Measurements from ENCODE around the gene CPAMD8.

CPAMD8 gene

DNA sequence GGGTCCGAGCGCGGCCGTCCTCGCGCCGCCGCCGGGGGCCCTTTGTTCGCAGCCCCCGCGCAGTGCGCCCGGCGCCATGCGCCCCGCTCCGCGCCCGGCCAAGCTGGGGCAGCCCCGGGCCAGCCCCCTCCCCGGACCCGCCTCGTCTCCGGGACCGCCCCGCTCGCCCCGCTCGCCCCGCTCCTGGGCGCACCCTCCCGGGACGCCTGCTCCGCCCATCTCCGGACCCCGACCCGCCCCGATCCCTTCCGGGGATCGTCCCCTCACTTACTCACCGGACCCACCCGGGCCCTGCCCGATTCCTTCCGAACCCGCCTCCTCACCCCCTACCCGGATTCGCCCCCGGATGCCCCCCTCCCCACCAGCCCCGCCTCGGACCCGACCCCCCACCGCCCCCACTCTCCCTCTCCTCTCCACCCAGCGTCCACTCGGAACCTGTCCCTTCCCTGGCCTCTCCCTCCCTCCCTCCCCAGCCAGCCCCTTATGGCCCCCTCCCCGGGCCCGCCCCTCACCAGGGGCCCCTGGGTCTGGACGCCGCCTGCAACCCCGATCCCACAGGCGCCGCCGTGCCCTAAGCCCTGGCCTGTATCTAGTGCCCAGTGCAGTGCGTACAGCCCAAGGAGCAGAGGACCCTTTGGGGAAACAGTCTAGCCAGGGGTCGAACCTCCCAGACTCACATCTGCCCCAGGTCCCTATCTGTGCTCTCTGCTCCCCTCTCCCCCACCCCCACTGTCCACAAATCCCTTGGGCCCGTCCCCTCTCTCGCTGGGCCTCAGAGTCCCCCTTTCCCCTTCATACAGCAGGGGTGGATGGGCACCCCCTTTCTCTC lies at the start of gene CPAMD8:
TSS of gene CPAMD8 (minus strand) at position 105 of the 829 bp plus-strand sequence. CDS start 168 bp downstream, outside the sequence.
- Histone ChIP-seq H3K4me3 (ENCODE audit: low read length in 2 of 2) (peak within 1 kb of the TSS in 1 of 2 donors; percentile 15), H3K27ac (ENCODE audit: low read depth in 2 of 2, low read length in 2 of 2) (no peak within 1 kb of the TSS)

DNA sequence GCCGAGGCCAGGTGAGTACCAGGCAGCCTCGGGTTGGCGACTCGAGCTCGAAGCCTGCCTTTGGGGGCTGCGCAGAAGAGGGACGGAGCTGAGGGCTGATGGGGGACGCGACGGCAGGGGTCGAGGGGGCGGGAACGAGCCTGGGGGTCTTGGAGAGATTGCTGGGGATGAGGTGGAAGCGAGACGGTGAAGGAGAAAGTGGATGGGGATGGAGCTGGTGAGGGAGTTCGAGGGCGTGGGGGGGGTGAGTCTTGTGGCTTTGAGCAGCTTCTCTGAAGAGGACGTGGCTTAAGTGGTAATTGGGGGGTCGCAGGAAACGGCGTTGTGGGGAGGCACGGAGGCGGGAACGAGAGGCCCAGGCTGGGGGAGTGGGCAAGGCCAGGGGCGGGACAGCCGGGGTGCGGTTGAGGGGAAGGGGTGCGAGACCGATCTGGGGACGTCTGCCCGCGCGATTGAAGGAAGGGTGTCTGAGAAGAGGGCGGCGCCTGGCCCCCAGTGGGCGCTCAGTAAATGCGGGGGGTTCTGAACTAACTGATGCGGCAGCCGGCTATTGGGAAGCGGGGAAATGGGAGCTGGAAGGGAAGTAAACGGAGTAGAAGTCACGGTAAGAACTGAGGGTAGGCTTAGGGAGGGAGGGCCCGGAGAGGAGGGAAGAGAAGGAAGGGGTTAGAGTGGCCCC lies 49.4 kb upstream of the CPAMD8 start:
- Histone ChIP-seq H3K9ac (ENCODE audit: low read depth in 1 of 2, low read length in 2 of 2) (peak overlapping the region; percentile 79 to 83), H3K27ac (ENCODE audit: low read depth in 2 of 2, low read length in 2 of 2) (peak overlapping the region; percentile 89), H3K4me3 (ENCODE audit: low read length in 2 of 2) (peak overlapping the region; percentile 85 to 97), H3K27me3 (ENCODE audit: control insufficient read depth in 2 of 2, insufficient read depth in 2 of 2, low read length in 2 of 2) (no peaks in the 10 kb centered on the region), H3K36me3 (ENCODE audit: control insufficient read depth in 2 of 2, insufficient read depth in 2 of 2, low read length in 2 of 2) (peaks cover 3 to 16% of the 10 kb centered on the region in 2 donors), H3K9me3 (ENCODE audit: control insufficient read depth in 2 of 2, low read length in 2 of 2) (no peaks in the 10 kb centered on the region), H3K4me1 (ENCODE audit: control insufficient read depth in 2 of 2, insufficient read depth in 2 of 2, low read length in 2 of 2) (peaks cover 27 to 34% of the 10 kb centered on the region in 2 donors)

More for the DNA sequence above, at the start of gene CPAMD8:
- no peak within 1 kb of the TSS for H3K9ac ChIP-seq (ENCODE audit: low read depth in 1 of 2, low read length in 2 of 2)
- peaks cover 0 to 4% of the 10 kb centered on the region in 2 donors for H3K9me3 ChIP-seq (ENCODE audit: control insufficient read depth in 2 of 2, low read length in 2 of 2)
- peaks cover 17 to 26% of the 10 kb centered on the region in 2 donors for H3K27me3 ChIP-seq (ENCODE audit: control insufficient read depth in 2 of 2, insufficient read depth in 2 of 2, low read length in 2 of 2)
- peaks cover 4 to 5% of the 10 kb centered on the region in 2 donors for H3K4me1 ChIP-seq (ENCODE audit: control insufficient read depth in 2 of 2, insufficient read depth in 2 of 2, low read length in 2 of 2)
- H3K36me3 ChIP-seq (ENCODE audit: control insufficient read depth in 2 of 2, insufficient read depth in 2 of 2, low read length in 2 of 2): no peaks in the 10 kb centered on the region

DNA sequence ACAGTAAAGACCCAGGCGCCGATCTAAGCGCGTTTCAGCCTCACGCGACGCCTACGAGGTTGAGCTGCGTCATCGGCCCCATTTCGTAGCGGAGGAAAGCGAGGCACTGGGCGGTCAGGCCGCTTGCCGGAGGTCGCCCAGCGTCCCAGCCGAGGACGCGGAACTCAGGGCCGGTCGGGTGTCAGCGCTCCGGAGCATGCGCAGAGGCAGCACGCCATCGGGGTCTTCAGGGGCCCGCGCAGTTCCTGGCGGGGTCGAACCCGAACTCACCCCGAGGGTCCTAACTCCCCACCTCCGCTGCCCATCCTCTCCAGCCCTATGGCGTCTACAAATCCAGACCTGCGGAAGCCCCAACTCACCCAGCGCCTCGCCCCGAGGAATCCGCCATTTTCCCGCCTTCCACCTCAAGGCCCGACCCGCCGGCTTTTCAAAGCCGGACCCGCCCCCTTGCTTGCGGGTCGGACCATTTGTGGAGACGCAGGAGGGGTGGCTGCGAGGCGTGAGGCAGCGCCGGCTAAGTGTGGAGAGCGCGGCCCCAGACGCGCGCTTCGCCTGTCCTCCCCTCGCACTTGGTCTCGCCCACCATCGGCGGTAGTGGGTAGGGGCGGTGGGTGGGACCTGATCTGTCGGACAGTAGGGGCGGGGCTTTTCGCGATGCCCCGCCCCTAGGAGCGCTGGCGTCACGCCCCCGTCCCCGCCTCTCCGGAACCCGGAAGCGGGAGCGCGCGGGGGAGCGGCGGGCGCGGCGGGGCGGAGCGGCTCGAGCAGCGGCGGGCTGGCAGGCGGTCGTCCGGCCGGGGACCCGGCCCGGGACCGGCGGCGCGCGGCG lies 48.6 kb upstream of the CPAMD8 start, which contains the start of the genes HAUS8 and MYO9B:
TSS of gene HAUS8 (minus strand) at position 418 of the 829 bp plus-strand sequence. CDS start at position 388, 30 bp downstream.
TSS of gene MYO9B (plus strand) at position 743 of the 829 bp plus-strand sequence. CDS start 25,941 bp downstream, outside the sequence.
- H3K27ac ChIP-seq (ENCODE audit: low read depth in 2 of 2, low read length in 2 of 2): peak within 1 kb of the TSS; percentile 89
- H3K4me3 ChIP-seq (ENCODE audit: low read length in 2 of 2): peak within 1 kb of the TSS; percentile 96 to 97
- peaks cover 4 to 22% of the 10 kb centered on the region in 2 donors for H3K36me3 ChIP-seq (ENCODE audit: control insufficient read depth in 2 of 2, insufficient read depth in 2 of 2, low read length in 2 of 2)
- H3K4me1 ChIP-seq (ENCODE audit: control insufficient read depth in 2 of 2, insufficient read depth in 2 of 2, low read length in 2 of 2): peaks cover 25 to 32% of the 10 kb centered on the region in 2 donors
- no peaks in the 10 kb centered on the region for H3K27me3 ChIP-seq (ENCODE audit: control insufficient read depth in 2 of 2, insufficient read depth in 2 of 2, low read length in 2 of 2)
- H3K9ac ChIP-seq (ENCODE audit: low read depth in 1 of 2, low read length in 2 of 2): peak within 1 kb of the TSS; percentile 93 to 96
- no peaks in the 10 kb centered on the region for H3K9me3 ChIP-seq (ENCODE audit: control insufficient read depth in 2 of 2, low read length in 2 of 2)

DNA sequence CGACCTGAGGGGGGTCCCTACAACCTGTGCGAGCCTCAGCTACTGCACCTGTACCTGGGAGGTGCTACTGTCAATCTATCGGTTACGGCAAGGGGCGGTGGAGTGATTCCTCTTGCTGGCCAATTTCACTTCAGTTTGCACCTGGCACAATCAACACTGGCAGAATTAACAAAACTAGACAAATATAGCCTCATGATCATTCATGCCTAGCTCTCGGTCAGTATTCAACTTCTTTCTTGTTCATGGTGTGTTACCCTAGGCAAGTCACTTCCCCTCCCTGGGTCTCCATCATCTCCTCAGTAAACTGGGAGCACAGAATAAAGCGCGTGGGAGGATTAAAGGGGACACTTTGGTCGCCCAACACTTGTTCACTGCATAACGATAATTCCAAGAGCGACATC lies 48.0 kb upstream of the CPAMD8 start:
- H3K27me3 ChIP-seq (ENCODE audit: control insufficient read depth in 2 of 2, insufficient read depth in 2 of 2, low read length in 2 of 2): no peaks in the 10 kb centered on the region
- H3K27ac ChIP-seq (ENCODE audit: low read depth in 2 of 2, low read length in 2 of 2): peak overlapping the region; percentile 89
- H3K4me1 ChIP-seq (ENCODE audit: control insufficient read depth in 2 of 2, insufficient read depth in 2 of 2, low read length in 2 of 2): peaks cover 22 to 29% of the 10 kb centered on the region in 2 donors
- peak overlapping the region; percentile 93 to 96 for H3K9ac ChIP-seq (ENCODE audit: low read depth in 1 of 2, low read length in 2 of 2)
- H3K36me3 ChIP-seq (ENCODE audit: control insufficient read depth in 2 of 2, insufficient read depth in 2 of 2, low read length in 2 of 2): peaks cover 6 to 24% of the 10 kb centered on the region in 2 donors
- peak overlapping the region; percentile 93 to 96 for H3K4me3 ChIP-seq (ENCODE audit: low read length in 2 of 2)
- H3K9me3 ChIP-seq (ENCODE audit: control insufficient read depth in 2 of 2, low read length in 2 of 2): no peaks in the 10 kb centered on the region

DNA sequence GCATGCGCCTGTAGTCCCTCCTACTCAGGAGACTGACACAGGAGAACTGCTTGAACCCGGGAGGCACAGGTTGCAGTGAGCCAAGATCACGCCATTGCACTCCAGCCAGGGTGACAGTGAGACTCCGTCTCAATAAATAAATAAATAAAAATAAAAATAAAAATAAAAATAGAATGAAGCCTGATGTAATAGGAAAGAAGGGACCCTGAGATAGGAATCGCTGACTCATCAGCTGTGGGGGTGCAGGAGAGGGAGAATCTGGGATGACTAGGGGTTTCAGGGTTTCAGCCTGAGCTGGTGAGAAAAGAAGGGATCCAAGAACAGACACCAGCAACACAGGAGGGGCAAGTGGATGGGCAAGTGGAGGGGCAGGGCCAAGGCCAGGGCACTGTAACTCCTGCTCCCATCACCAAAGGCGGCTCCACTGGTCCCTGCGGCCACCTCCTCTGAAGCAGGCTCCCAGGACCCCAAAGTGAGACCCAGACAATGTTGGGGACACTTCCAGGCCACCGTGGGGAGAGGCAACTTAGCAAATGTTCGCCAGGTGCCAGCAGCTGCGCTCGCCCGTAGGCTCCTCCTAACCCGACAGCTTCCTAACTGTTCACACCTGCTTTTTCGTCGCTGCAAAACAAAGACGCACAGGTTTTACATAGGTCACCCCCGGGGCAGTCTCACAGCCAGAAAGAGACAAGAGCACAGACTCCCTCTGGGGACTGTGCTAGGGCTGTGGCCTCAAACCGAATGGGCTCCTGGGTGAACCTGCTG lies 47.4 kb upstream of the CPAMD8 start:
- no peaks in the 10 kb centered on the region for H3K9me3 ChIP-seq (ENCODE audit: control insufficient read depth in 2 of 2, low read length in 2 of 2)
- H3K36me3 ChIP-seq (ENCODE audit: control insufficient read depth in 2 of 2, insufficient read depth in 2 of 2, low read length in 2 of 2): peaks cover 6 to 25% of the 10 kb centered on the region in 2 donors
- peak overlapping the region; percentile 93 to 96 for H3K9ac ChIP-seq (ENCODE audit: low read depth in 1 of 2, low read length in 2 of 2)
- H3K27me3 ChIP-seq (ENCODE audit: control insufficient read depth in 2 of 2, insufficient read depth in 2 of 2, low read length in 2 of 2): no peaks in the 10 kb centered on the region
- H3K4me1 ChIP-seq (ENCODE audit: control insufficient read depth in 2 of 2, insufficient read depth in 2 of 2, low read length in 2 of 2): peaks cover 22 to 23% of the 10 kb centered on the region in 2 donors
- H3K4me3 ChIP-seq (ENCODE audit: low read length in 2 of 2): peak overlapping the region; percentile 93 to 96
- peak overlapping the region; percentile 89 for H3K27ac ChIP-seq (ENCODE audit: low read depth in 2 of 2, low read length in 2 of 2)

DNA sequence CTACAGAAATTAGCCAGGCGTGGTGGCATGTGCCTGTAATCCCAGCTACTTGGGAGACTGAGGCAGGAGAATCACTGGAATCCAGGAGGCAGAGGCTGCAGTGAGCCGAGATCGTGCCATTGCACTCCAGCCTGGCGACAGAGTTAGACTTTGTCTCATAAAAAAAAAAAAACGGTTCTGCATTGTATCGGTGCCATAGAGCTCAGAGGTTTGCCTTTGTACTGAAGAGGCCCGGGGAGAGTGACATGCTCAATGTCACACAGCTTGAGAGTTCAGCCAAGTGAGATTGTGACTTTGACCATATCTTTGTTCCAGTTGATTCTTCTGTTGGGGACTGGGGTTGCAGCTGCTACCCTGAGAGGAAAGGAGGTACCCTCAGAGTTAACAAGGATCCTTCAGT lies 44.3 kb upstream of the CPAMD8 start:
- Histone ChIP-seq H3K36me3 (ENCODE audit: control insufficient read depth in 2 of 2, insufficient read depth in 2 of 2, low read length in 2 of 2) (peaks cover 12 to 36% of the 10 kb centered on the region in 2 donors), H3K27ac (ENCODE audit: low read depth in 2 of 2, low read length in 2 of 2) (no peak overlapping the region), H3K27me3 (ENCODE audit: control insufficient read depth in 2 of 2, insufficient read depth in 2 of 2, low read length in 2 of 2) (no peaks in the 10 kb centered on the region), H3K4me1 (ENCODE audit: control insufficient read depth in 2 of 2, insufficient read depth in 2 of 2, low read length in 2 of 2) (peaks cover 10 to 14% of the 10 kb centered on the region in 2 donors), H3K4me3 (ENCODE audit: low read length in 2 of 2) (no peak overlapping the region), H3K9ac (ENCODE audit: low read depth in 1 of 2, low read length in 2 of 2) (no peak overlapping the region), H3K9me3 (ENCODE audit: control insufficient read depth in 2 of 2, low read length in 2 of 2) (no peaks in the 10 kb centered on the region)

DNA sequence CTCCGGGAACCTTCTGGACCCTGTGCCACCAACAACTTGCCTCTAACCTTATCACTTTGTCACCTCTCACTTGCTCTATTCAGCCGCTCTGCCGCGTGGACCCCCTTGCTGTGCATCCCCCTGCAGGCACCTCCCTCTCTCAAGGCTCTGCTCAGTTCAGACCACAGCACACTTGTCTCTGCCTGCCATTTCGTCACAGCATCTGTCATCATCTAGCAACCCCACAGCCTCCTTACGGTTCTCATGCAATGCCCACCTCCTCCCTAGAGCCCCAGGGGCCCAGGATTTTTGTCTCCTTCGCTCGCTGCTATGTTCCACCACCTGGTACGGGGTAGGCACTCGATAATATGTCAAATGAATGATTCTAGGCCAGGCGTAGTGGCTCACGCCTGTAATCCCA lies 43.8 kb upstream of the CPAMD8 start:
- Histone ChIP-seq H3K4me3 (ENCODE audit: low read length in 2 of 2) (no peak overlapping the region), H3K36me3 (ENCODE audit: control insufficient read depth in 2 of 2, insufficient read depth in 2 of 2, low read length in 2 of 2) (peaks cover 12 to 36% of the 10 kb centered on the region in 2 donors), H3K4me1 (ENCODE audit: control insufficient read depth in 2 of 2, insufficient read depth in 2 of 2, low read length in 2 of 2) (peaks cover 10 to 14% of the 10 kb centered on the region in 2 donors), H3K9me3 (ENCODE audit: control insufficient read depth in 2 of 2, low read length in 2 of 2) (no peaks in the 10 kb centered on the region), H3K27me3 (ENCODE audit: control insufficient read depth in 2 of 2, insufficient read depth in 2 of 2, low read length in 2 of 2) (no peaks in the 10 kb centered on the region), H3K27ac (ENCODE audit: low read depth in 2 of 2, low read length in 2 of 2) (no peak overlapping the region), H3K9ac (ENCODE audit: low read depth in 1 of 2, low read length in 2 of 2) (no peak overlapping the region)

DNA sequence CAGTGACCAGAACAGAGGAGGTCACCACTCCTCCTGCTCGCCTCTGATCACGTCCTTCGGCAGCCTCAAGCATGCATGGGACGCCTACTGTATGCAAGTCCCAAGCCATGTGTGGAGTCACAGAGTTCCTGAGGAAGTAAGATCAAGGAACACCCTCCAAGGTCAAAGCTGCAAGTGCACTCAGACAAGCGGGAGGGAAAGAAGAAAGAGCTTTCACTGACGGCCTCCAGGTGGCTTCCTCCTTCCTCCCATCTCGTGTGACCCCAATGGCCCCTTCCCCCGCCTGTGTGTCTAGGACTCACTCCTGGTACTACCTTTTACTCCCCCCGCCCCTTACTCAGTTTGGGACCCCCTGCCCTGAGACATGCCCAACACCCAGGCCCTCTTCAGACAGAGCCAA lies 42.6 kb upstream of the CPAMD8 start:
- Histone ChIP-seq H3K36me3 (ENCODE audit: control insufficient read depth in 2 of 2, insufficient read depth in 2 of 2, low read length in 2 of 2) (peaks cover 12 to 36% of the 10 kb centered on the region in 2 donors), H3K9me3 (ENCODE audit: control insufficient read depth in 2 of 2, low read length in 2 of 2) (no peaks in the 10 kb centered on the region)

DNA sequence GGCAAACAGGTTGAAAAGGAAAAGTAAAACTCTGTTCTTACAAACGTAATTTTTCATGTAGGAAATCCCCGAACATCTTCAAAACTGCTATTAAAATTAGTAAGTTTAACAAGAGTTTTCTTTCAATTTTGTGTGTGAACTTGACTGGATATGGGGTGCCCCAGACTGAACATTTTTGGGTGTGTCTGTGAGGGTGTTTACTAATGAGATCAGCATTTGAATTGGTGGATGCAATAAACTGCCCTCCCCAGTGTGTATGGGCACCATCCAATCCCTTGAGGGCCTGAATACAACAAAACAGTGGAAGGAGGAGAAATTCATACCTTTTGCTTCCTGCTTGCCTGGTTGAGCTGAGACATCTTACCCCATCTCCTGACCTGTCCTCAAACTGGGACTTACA lies 36.8 kb upstream of the CPAMD8 start:
- no peaks in the 10 kb centered on the region for H3K27me3 ChIP-seq (ENCODE audit: control insufficient read depth in 2 of 2, insufficient read depth in 2 of 2, low read length in 2 of 2)
- H3K9ac ChIP-seq (ENCODE audit: low read depth in 1 of 2, low read length in 2 of 2): no peak overlapping the region
- H3K4me1 ChIP-seq (ENCODE audit: control insufficient read depth in 2 of 2, insufficient read depth in 2 of 2, low read length in 2 of 2): peaks cover 17 to 24% of the 10 kb centered on the region in 2 donors
- peaks cover 7 to 16% of the 10 kb centered on the region in 2 donors for H3K36me3 ChIP-seq (ENCODE audit: control insufficient read depth in 2 of 2, insufficient read depth in 2 of 2, low read length in 2 of 2)
- H3K4me3 ChIP-seq (ENCODE audit: low read length in 2 of 2): no peak overlapping the region
- H3K27ac ChIP-seq (ENCODE audit: low read depth in 2 of 2, low read length in 2 of 2): peak overlapping the region in 1 of 2 donors; percentile 92
- no peaks in the 10 kb centered on the region for H3K9me3 ChIP-seq (ENCODE audit: control insufficient read depth in 2 of 2, low read length in 2 of 2)

More for the DNA sequence above, 42.6 kb upstream of the CPAMD8 start:
- H3K4me1 ChIP-seq (ENCODE audit: control insufficient read depth in 2 of 2, insufficient read depth in 2 of 2, low read length in 2 of 2): peaks cover 3 to 13% of the 10 kb centered on the region in 2 donors
- H3K4me3 ChIP-seq (ENCODE audit: low read length in 2 of 2): no peak overlapping the region
- no peak overlapping the region for H3K27ac ChIP-seq (ENCODE audit: low read depth in 2 of 2, low read length in 2 of 2)
- no peaks in the 10 kb centered on the region for H3K27me3 ChIP-seq (ENCODE audit: control insufficient read depth in 2 of 2, insufficient read depth in 2 of 2, low read length in 2 of 2)
- no peak overlapping the region for H3K9ac ChIP-seq (ENCODE audit: low read depth in 1 of 2, low read length in 2 of 2)

Data from mucosa of rectum (tissue), 2 donors.